ENCODE data around the gene SCAMP4. TPM values are rescaled to one million over a fixed set of nuclear protein-coding genes. Genes with fewer than 3 reads are reported as not detected.
A peak's percentile ranks its signal among the peaks of the same experiment; 100 is the strongest.

Gene SCAMP4
- 69.3 and 77.2 TPM in 2 replicates for total RNA-seq
- 89.8 and 103 TPM in 2 replicates for polyA plus RNA-seq

DNA sequence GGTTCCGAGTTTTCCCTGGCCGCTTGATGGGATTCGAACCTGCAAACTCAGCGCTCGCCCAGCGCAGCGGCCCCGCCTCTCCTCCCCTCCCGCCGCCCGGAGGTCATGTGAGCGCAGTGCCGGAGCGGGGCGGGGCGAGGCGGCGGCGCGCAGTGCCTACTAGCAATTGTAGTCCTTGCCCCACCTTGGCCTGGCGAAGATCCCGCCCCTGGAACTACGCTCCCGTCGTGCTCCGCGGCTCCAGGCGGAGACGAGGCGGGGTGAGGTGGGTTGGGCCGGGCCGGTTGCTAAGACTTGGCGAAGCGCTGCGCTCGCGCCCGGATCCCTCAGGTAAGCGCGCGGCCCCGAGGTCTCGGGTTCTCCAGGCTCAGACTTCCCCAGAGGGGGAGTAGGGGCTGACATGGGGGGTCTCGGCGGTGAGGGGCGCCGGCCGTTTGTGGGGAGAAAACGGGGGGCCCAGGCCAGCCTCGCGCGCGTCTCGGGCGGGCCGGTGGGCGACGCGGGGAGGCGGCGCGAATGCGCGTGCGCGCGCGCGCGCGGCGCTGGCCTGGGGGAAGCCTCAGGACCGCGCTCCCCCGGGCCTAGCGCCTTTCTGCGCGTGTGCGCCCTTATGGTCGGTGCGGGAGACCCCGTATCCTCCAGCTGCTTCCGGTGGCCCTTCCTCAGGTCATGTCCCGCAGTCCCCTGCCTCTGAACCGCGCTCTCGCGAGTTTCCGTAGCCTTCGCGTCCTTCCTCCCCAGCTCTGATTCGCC lies at the start of gene SCAMP4, which contains the start of gene ADAT3:
Gene SCAMP4 (plus strand): TSS at position 290 of the 753 bp plus-strand sequence. CDS start 9,621 bp downstream, outside the sequence.
Gene ADAT3 (plus strand): TSS at position 290 of the 753 bp plus-strand sequence. CDS start 6,649 bp downstream, outside the sequence.
- Histone ChIP-seq H2AFZ (peak within 1 kb of the TSS; percentile 53), H3K36me3 (replicated peaks; ENCODE audit: insufficient read depth, low read depth) (no peaks in the 10 kb centered on the region), H3K27me3 (no peaks in the 10 kb centered on the region), H3K9me2 (replicated peaks; ENCODE audit: insufficient read depth) (no peaks in the 10 kb centered on the region), H3K4me2 (peak within 1 kb of the TSS; percentile 94), H3K4me1 (ENCODE audit: insufficient read depth) (peaks cover 15% of the 10 kb centered on the region), H3K27ac (peak within 1 kb of the TSS; percentile 89), H3K4me3 (peak within 1 kb of the TSS; percentile 41), H3K9me3 (ENCODE audit: low read depth) (no peaks in the 10 kb centered on the region), H4K20me1 (ENCODE audit: insufficient read depth, poor library complexity, severe bottlenecking) (peaks cover 23% of the 10 kb centered on the region), H3K79me2 (peaks cover 47% of the 10 kb centered on the region)
- peak; percentile 99 for DNase-seq (ENCODE audit: low spot score)
- WGBS (ENCODE audit: low lambda C conversion rate, missing lambda C conversion rate): 3% methylated on average over 63 of the region's 92 CpGs
- no peak for TF ChIP-seq EZH2phosphoT487 (IDR thresholded peaks at IDR 0.05; ENCODE audit: low read depth, severe bottlenecking, unreplicated experiment)
- TF ChIP-seq, protein P1, sequence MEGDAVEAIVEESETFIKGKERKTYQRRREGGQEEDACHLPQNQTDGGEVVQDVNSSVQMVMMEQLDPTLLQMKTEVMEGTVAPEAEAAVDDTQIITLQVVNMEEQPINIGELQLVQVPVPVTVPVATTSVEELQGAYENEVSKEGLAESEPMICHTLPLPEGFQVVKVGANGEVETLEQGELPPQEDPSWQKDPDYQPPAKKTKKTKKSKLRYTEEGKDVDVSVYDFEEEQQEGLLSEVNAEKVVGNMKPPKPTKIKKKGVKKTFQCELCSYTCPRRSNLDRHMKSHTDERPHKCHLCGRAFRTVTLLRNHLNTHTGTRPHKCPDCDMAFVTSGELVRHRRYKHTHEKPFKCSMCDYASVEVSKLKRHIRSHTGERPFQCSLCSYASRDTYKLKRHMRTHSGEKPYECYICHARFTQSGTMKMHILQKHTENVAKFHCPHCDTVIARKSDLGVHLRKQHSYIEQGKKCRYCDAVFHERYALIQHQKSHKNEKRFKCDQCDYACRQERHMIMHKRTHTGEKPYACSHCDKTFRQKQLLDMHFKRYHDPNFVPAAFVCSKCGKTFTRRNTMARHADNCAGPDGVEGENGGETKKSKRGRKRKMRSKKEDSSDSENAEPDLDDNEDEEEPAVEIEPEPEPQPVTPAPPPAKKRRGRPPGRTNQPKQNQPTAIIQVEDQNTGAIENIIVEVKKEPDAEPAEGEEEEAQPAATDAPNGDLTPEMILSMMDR (IDR thresholded peaks at IDR 0.05; ENCODE audit: poor library complexity): no peak
- TF ChIP-seq EZH2 (IDR thresholded peaks at IDR 0.05; ENCODE audit: borderline replicate concordance): no peak

GRCh38 chr19:1855828-1856255 lies 49.4 kb upstream of the SCAMP4 start:
- peaks cover 72% of the 10 kb centered on the region for H3K79me2 ChIP-seq
- DNase-seq (ENCODE audit: low spot score): no peak
- H4K20me1 ChIP-seq (ENCODE audit: insufficient read depth, poor library complexity, severe bottlenecking): peaks cover 28% of the 10 kb centered on the region
- H3K4me3 ChIP-seq: no peak overlapping the region
- H3K4me2 ChIP-seq: peak overlapping the region; percentile 83
- peak overlapping the region; percentile 97 for H3K27ac ChIP-seq
- H3K27me3 ChIP-seq: no peaks in the 10 kb centered on the region
- no peaks in the 10 kb centered on the region for H3K36me3 ChIP-seq (replicated peaks; ENCODE audit: insufficient read depth, low read depth)
- peaks cover 62% of the 10 kb centered on the region for H3K4me1 ChIP-seq (ENCODE audit: insufficient read depth)
- WGBS (ENCODE audit: low lambda C conversion rate, missing lambda C conversion rate): 68% methylated on average over 13 of the region's 13 CpGs
- no peaks in the 10 kb centered on the region for H3K9me2 ChIP-seq (replicated peaks; ENCODE audit: insufficient read depth)
- TF ChIP-seq EZH2 (IDR thresholded peaks at IDR 0.05; ENCODE audit: borderline replicate concordance) (no peak), EZH2phosphoT487 (IDR thresholded peaks at IDR 0.05; ENCODE audit: low read depth, severe bottlenecking, unreplicated experiment) (no peak)
- TF ChIP-seq, protein P1 (IDR thresholded peaks at IDR 0.05; ENCODE audit: poor library complexity): no peak
- no peaks in the 10 kb centered on the region for H3K9me3 ChIP-seq (ENCODE audit: low read depth)
- no peak overlapping the region for H2AFZ ChIP-seq

DNA sequence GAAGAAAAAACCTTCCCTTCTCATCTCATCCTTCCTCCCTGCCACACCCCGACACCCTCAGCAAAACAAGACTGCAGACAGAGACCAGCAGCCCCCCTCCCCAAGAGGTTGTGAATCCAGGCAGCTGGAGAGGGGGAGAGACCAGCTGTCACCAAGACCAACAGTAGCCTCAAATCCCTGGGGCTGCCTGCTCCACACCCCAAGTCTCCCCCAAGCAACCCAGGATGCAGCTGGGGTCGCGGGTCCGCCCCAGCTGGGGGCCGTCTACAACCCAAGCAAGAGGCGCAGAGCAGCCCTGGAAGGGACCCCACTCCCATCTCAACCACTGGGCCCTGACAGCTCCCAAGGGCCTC lies 48.9 kb upstream of the SCAMP4 start:
- Histone ChIP-seq H3K36me3 (replicated peaks; ENCODE audit: insufficient read depth, low read depth) (no peaks in the 10 kb centered on the region), H3K27me3 (no peaks in the 10 kb centered on the region), H4K20me1 (ENCODE audit: insufficient read depth, poor library complexity, severe bottlenecking) (peaks cover 32% of the 10 kb centered on the region), H3K4me2 (peak overlapping the region; percentile 83), H3K4me3 (no peak overlapping the region), H3K79me2 (peaks cover 77% of the 10 kb centered on the region), H3K4me1 (ENCODE audit: insufficient read depth) (peaks cover 66% of the 10 kb centered on the region), H3K9me2 (replicated peaks; ENCODE audit: insufficient read depth) (no peaks in the 10 kb centered on the region), H3K9me3 (ENCODE audit: low read depth) (no peaks in the 10 kb centered on the region), H2AFZ (no peak overlapping the region), H3K27ac (peak overlapping the region; percentile 97)
- WGBS (ENCODE audit: low lambda C conversion rate, missing lambda C conversion rate): 76% methylated on average over 6 of the region's 6 CpGs
- DNase-seq (ENCODE audit: low spot score): no peak
- TF ChIP-seq EZH2 (IDR thresholded peaks at IDR 0.05; ENCODE audit: borderline replicate concordance): no peak
- TF ChIP-seq EZH2phosphoT487 (IDR thresholded peaks at IDR 0.05; ENCODE audit: low read depth, severe bottlenecking, unreplicated experiment): no peak

Measured in hepatocyte (in vitro differentiated cells).